ENCODE results near the gene PCNT. TPM values are rescaled to one million over a fixed set of nuclear protein-coding genes. Genes with fewer than 3 reads are reported as not detected.
A peak's percentile ranks its signal among the peaks of the same experiment; 100 is the strongest.

The PCNT gene
- total and polyA plus RNA-seq, 2 of the 8 experiments (the other 6 are each of a cell fraction or from before 2014, with no cell fraction given), result 9.9 to 45.1 TPM

GRCh38 chr21:46437096-46437498 lies 113.1 kb downstream of the PCNT start:
- no peak overlapping the region for H3K14ac ChIP-seq (ENCODE audit: insufficient read length)
- WGBS, 2 experiments (ENCODE audit: extremely low coverage in 1 of 2, insufficient coverage in 1 of 2, insufficient read length in 1 of 2, insufficient replicate concordance in 2 of 2, low coverage in 1 of 2, low lambda C conversion rate in 2 of 2, missing lambda C conversion rate in 1 of 2), result 89% methylated on average over 13 of the region's 13 CpGs; no CpG with 5 or more reads in 1 of the 2 experiments
- no peak overlapping the region for H2BK12ac ChIP-seq (ENCODE audit: low read depth, low read length)
- DNase-seq (ENCODE audit: low read depth in 1 of 2, low spot score in 2 of 2) (no peak), FAIRE-seq (no peak)
- H3K79me1 ChIP-seq (ENCODE audit: low read depth, low read length), result peaks cover 2% of the 10 kb centered on the region; the same call in 1 of the 2 replicates
- H3K4me2 ChIP-seq (ENCODE audit: insufficient read depth in 1 of 2, low read depth in 2 of 2, low read length in 2 of 2), result no peak overlapping the region
- H3K4me3 ChIP-seq (ENCODE audit: extremely low read depth in 1 of 4, insufficient read depth in 2 of 4, low read depth in 3 of 4, low read length in 4 of 4), result no peak overlapping the region
- H2BK15ac ChIP-seq (ENCODE audit: low read length), result no peak overlapping the region
- H2BK5ac ChIP-seq (ENCODE audit: low read depth, low read length), result no peak overlapping the region; the same call in 1 of the 2 replicates
- no peak overlapping the region for H3K27ac ChIP-seq (ENCODE audit: low read depth, low read length)
- no peak overlapping the region for H2AFZ ChIP-seq (ENCODE audit: low read length)
- no peak overlapping the region for H3K9ac ChIP-seq (replicated peaks in 1 of 4; ENCODE audit: extremely low read depth in 1 of 4, low read depth in 3 of 4, low read length in 3 of 4)
- H3K23me2 ChIP-seq (ENCODE audit: low read depth, low read length), result no peaks in the 10 kb centered on the region
- no peak overlapping the region for H2BK20ac ChIP-seq (ENCODE audit: low read length)
- H3K9me3 ChIP-seq (ENCODE audit: insufficient read depth in 2 of 2, low read depth in 1 of 2, low read length in 1 of 2), result no peaks in the 10 kb centered on the region
- no peak overlapping the region for H3K18ac ChIP-seq (ENCODE audit: extremely low read depth, low read length)
- no peak overlapping the region for H4K5ac ChIP-seq (ENCODE audit: insufficient read length, low read depth, low read length)
- no peaks in the 10 kb centered on the region for H3K79me2 ChIP-seq (ENCODE audit: control insufficient read depth in 1 of 2, insufficient read depth in 2 of 2, low read length in 2 of 2)
- peak overlapping the region; percentile 38; the same call in 1 of the 2 replicates for H4K8ac ChIP-seq (ENCODE audit: extremely low read depth, insufficient read depth, low read length)
- no peaks in the 10 kb centered on the region for H3K27me3 ChIP-seq (replicated peaks in 1 of 4; ENCODE audit: control insufficient read depth in 3 of 4, extremely low read depth in 1 of 4, insufficient read depth in 3 of 4, low read length in 3 of 4)
- H2BK120ac ChIP-seq (replicated peaks; ENCODE audit: low read depth, low read length), result no peak overlapping the region
- peaks cover 2 to 4% of the 10 kb centered on the region in 2 experiments for H4K20me1 ChIP-seq (replicated peaks in 1 of 2; ENCODE audit: control insufficient read depth in 1 of 2, insufficient read depth in 2 of 2, low read length in 2 of 2)
- no peak overlapping the region for H3K56ac ChIP-seq (replicated peaks; ENCODE audit: insufficient read length, low read depth, low read length)
- ChIA-PET CTCF (ENCODE audit: partially characterized antibody) (interaction anchor here (1.0 to 1.7 kb wide), 2 partner anchors 21 to 37 kb away, joined by 3 read pairs; no protein-coding TSS in a partner anchor), POLR2A (ENCODE audit: partially characterized antibody) (interaction anchor here (0.9 to 1.4 kb wide), 2 partner anchors 12 to 15 kb away, joined by 3 read pairs; no protein-coding TSS in a partner anchor)
- H4K91ac ChIP-seq (replicated peaks; ENCODE audit: insufficient read length, low read length), result no peak overlapping the region
- no peak overlapping the region for H3K4ac ChIP-seq (replicated peaks; ENCODE audit: insufficient read length, low read depth, low read length)
- H3K23ac ChIP-seq (ENCODE audit: insufficient read length), result no peak overlapping the region
- H3K4me1 ChIP-seq (replicated peaks in 1 of 4; ENCODE audit: control insufficient read depth in 3 of 4, insufficient read depth in 4 of 4, low read length in 3 of 4), result no peaks in the 10 kb centered on the region; a peak in 1 of 7 replicates
- peaks cover 16 to 51% (median 36%) of the 10 kb centered on the region in 4 experiments for H3K36me3 ChIP-seq (ENCODE audit: control insufficient read depth in 2 of 4, insufficient read depth in 4 of 4, low read length in 3 of 4)
- H2AK5ac ChIP-seq (ENCODE audit: low read depth, low read length), result no peak overlapping the region
- TF ChIP-seq TBP (IDR thresholded peaks at IDR 0.05; ENCODE audit: low read depth, low read length) (no peak), CTBP2 (IDR thresholded peaks at IDR 0.05; ENCODE audit: borderline replicate concordance, insufficient read depth, insufficient read length, low read length) (no peak), TAF1 (IDR thresholded peaks at IDR 0.05; ENCODE audit: low read depth, low read length) (no peak), ATF2 (IDR thresholded peaks at IDR 0.05; ENCODE audit: low read length) (no peak), ASH2L (IDR thresholded peaks at IDR 0.05; ENCODE audit: low read length) (no peak), CBX5 (IDR thresholded peaks at IDR 0.05; ENCODE audit: low read depth, low read length) (no peak), GABPA (IDR thresholded peaks at IDR 0.05; ENCODE audit: borderline replicate concordance, insufficient read depth, low read length) (no peak), SP1 (IDR thresholded peaks at IDR 0.05; ENCODE audit: low read depth, low read length) (no peak), SUZ12 (IDR thresholded peaks at IDR 0.05; ENCODE audit: low read length) (no peak), TCF12 (IDR thresholded peaks at IDR 0.05; ENCODE audit: low read depth, low read length) (no peak), SIX5 (IDR thresholded peaks at IDR 0.05; ENCODE audit: low read depth, low read length) (no peak), EZH2 (IDR thresholded peaks at IDR 0.05; ENCODE audit: low read depth, low read length, severe bottlenecking) (no peak), CHD2 (IDR thresholded peaks at IDR 0.05; ENCODE audit: low read length) (no peak)
